ENCODE data around the gene MYO5B.

MYO5B gene

GRCh38 chr18:50045126-50045525 is 149.8 kb downstream of the MYO5B start:
- DNase-seq = no peak
- intact Hi-C loops (cut with DNase I) = no loop called here

GRCh38 chr18:50044402-50044801 is 150.5 kb downstream of the MYO5B start:
- intact Hi-C loops (cut with DNase I) = no loop called here
- no peak for DNase-seq

DNA sequence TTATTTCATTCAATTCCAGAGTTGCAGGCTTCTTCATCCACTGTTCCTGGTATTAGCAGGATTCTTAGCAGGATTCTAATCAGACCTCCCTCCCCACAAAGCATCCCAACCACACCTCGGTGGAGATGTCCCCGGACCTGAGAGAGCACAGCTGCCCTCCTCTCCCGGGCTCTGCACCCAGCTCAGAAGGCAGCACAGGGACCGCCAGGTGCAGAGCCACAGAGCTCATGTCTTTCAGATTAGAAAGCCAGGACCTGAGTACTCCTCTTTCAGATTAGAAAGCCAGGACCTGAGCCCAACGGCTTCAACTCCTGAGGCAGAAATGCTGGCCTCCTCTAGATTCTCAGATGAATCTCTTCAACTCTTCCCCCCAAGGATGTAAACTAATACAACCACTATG is 152.3 kb downstream of the MYO5B start:
- intact Hi-C loops (cut with DNase I) = no loop called here
- no peak for DNase-seq

DNA sequence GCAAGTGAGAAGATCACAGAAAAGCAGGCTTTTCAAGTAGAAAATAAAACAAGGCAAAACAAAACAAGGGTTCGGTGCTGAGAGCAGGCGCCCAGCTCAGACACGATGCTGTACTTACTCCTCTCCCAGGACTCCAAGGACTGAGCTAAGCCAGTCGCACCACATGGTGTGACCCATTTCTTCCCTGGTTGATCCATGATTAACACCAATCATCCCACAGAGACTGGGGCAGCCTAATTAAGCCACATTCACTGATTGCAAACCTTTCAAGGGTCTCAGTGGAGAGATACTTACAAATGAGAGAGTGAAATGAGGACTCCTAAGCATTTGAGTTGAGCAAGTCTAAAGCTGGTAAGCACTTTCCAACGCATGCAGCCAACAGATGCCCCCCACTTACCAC is 155.2 kb downstream of the MYO5B start:
- intact Hi-C loops (cut with DNase I) = no loop called here
- DNase-seq = no peak

- no peak for DNase-seq
- intact Hi-C loops (cut with DNase I) = no loop called here
Observed at GRCh38 chr18:50038448-50038847, 156.5 kb downstream of the MYO5B start.

GRCh38 chr18:50034029-50034428 is 160.9 kb downstream of the MYO5B start:
- intact Hi-C loops (cut with DNase I) = no loop called here
- no peak for DNase-seq

DNA sequence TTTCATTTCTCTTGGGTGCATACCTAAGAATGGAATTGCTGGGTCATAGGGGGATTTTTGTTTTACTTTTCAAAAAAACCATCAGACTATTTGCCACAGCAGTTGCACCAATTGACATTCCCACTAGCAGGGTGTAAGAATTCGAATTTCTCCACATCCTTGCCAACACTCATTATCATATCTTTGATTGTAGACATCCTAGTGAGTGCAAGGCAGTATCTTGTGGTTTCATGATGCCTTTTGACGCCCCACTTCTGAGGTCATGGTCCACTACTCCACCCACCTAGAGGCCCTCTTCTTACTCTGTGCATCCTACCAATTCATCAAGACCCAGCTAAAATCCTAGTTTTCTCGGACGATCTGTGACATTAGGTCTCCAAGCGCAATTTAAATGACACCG is 161.9 kb downstream of the MYO5B start:
- intact Hi-C loops (cut with DNase I) = no loop called here
- DNase-seq = no peak

DNA sequence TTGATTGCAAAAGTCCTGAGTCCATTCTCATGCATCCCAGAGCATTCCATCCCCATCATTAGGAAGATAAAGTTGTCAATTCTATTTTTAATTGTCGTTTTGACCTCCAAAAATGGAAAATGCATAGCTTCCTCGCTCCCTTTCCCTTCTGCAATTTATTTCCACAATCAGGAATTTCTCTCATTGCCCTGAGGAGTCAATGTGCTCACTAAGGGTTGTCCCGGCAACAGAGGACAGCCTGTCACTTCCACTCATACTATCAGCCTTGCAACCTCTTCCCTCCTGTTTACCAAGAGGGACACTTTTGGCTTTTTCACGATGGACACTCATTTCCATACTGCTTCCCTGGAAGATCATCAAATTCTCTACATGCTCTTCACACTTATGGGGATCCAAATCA is 164.8 kb downstream of the MYO5B start:
- DNase-seq = no peak
- intact Hi-C loops (cut with DNase I) = no loop called here

DNA sequence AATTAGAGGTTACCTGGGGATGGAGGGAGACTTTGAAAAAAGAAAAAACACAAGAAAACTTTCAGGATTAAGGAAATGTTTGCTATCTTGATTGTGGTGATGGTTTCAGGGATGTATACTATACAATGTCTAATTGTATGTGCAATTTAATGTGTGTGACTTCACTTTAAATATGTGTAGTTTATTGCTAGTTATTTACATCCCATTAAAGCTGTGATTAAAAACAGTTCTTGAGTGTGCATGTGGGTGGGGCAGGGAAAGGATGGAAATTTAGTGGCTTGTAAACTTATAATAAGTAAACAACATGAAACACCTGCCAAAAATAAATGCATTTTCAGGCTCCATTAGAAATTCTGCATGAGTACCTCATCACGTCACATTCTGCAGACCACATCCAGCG is 167.0 kb downstream of the MYO5B start:
- intact Hi-C loops (cut with DNase I) = no loop called here

GRCh38 chr18:50024466-50024865 is 170.5 kb downstream of the MYO5B start:
- intact Hi-C loops (cut with DNase I) = no loop called here

More for the DNA sequence above, 167.0 kb downstream of the MYO5B start:
- no peak for DNase-seq

DNA sequence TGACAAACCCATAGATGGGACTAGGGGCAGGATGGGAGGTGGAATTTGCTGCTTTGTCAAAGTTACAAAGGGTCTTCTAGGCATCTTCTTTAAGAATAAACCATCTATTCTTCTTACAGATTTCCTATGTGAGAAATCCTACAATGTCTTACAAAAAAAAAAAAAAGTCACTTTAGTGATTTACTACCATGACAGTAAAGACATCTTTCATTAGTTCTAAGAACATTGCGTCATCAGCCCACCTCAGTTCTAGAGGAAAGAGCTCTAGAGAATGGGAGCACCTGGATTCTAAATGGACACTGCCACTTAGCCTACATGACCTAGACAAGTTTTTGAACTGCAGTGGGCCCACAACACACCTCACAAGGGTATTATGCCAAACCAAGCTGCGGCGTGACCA is 172.0 kb downstream of the MYO5B start:
- intact Hi-C loops (cut with DNase I) = no loop called here

More at GRCh38 chr18:50024466-50024865, 170.5 kb downstream of the MYO5B start:
- no peak for DNase-seq

DNA sequence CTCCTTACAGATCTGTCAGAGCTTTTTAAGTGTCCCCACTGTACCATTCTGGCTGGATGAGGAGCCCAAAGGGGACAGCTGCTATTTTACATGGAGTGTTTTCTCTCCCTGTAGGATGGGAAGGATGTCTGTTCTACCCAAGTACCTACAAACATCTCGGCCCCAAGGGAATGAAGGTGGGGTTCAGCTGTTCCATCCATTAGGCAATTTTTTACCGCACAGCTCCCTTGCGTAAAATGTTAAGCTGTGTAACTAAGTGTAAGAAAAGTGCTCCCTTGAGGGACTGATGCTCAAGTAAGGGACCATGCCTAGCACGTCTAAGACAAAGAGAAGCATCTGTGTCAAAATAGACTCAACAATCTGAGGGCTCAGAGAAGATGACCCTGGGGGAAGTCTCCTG is 180.3 kb downstream of the MYO5B start:
- intact Hi-C loops (cut with DNase I) = no loop called here

More for the DNA sequence above, 172.0 kb downstream of the MYO5B start:
- DNase-seq = no peak

GRCh38 chr18:50013363-50014138 is 181.4 kb downstream of the MYO5B start:
- intact Hi-C loops (cut with DNase I) = no loop called here
- DNase-seq = no peak

More for the DNA sequence above, 180.3 kb downstream of the MYO5B start:
- no peak for DNase-seq

DNA sequence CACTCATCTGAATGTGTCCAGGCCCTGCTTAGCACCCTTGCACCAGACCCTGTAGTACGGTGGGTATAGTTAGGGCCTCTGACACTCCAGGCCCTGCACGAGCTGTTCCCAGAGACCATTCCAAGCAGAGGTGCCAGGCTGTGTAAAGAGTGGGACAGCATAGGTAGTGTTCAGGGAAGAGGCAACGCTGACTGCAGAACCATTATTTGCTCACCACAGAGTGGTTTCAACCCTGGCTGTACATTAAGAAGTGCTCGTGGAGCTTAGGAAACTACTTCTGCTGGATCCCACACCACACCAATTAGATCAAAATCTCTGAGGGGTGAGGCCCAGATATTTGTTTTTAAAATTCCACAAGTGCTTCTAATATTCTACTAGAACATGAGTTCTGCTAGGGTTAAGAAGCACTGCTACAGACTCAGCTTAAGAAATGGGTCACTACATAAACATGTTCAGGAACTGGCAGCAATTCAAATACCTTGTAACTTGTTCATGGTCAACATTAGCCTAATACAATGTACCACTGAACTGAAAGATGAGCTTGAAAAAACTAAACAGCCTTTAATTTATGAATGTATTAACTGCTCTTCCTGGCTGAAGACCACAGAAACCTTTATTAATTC is 183.0 kb downstream of the MYO5B start:
- intact Hi-C loops (cut with DNase I) = no loop called here
- no peak for DNase-seq

- intact Hi-C loops (cut with DNase I) = no loop called here
- DNase-seq = peak in 38 of 42 donors; percentile 4 to 73 (median 31)
Observed at GRCh38 chr18:50009773-50010335, 185.1 kb downstream of the MYO5B start.

GRCh38 chr18:50008306-50008705 is 186.6 kb downstream of the MYO5B start:
- no peak for DNase-seq
- intact Hi-C loops (cut with DNase I) = no loop called here

DNA sequence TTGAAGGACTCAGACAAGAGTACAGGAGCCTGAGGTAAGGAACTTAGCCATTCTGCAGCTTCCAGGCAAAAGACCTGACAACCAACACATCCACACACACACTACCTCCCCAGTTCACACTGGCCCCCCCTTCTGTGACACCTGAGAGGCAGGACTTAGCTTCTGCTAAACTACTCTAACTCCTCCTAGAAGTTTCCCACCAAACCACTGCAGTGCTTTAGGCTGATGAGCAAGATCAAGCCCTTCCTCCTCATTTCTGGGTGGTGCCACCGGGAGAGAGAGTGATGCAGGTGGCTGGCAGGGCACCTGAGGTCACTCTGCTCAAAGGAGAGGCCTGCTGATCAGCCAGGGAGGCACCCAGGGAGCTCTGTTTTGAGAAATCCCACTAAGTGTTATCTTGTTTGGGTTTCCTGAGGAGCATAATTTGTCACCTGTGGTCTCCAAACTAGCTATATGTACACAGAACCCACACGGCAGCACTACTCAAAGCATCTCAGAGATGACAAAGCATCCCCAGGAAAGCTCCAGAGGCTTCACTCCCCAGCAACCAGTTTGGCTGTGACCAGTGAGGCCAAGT is 188.4 kb downstream of the MYO5B start:
- intact Hi-C loops (cut with DNase I) = no loop called here
- no peak for DNase-seq

GRCh38 chr18:50004013-50004412 is 190.9 kb downstream of the MYO5B start:
- intact Hi-C loops (cut with DNase I) = no loop called here

GRCh38 chr18:50002781-50003180 is 192.2 kb downstream of the MYO5B start:
- no peak for DNase-seq
- intact Hi-C loops (cut with DNase I) = no loop called here

More at GRCh38 chr18:50004013-50004412, 190.9 kb downstream of the MYO5B start:
- no peak for DNase-seq

- intact Hi-C loops (cut with DNase I) = no loop called here
- no peak for DNase-seq
Observed at GRCh38 chr18:50000227-50000626, 194.7 kb downstream of the MYO5B start.

Measured in head of caudate nucleus (tissue), 42 donors.